ENCODE data around the gene THOC6.
A peak's percentile ranks its signal among the peaks of the same experiment; 100 is the strongest.

Gene THOC6

DNA sequence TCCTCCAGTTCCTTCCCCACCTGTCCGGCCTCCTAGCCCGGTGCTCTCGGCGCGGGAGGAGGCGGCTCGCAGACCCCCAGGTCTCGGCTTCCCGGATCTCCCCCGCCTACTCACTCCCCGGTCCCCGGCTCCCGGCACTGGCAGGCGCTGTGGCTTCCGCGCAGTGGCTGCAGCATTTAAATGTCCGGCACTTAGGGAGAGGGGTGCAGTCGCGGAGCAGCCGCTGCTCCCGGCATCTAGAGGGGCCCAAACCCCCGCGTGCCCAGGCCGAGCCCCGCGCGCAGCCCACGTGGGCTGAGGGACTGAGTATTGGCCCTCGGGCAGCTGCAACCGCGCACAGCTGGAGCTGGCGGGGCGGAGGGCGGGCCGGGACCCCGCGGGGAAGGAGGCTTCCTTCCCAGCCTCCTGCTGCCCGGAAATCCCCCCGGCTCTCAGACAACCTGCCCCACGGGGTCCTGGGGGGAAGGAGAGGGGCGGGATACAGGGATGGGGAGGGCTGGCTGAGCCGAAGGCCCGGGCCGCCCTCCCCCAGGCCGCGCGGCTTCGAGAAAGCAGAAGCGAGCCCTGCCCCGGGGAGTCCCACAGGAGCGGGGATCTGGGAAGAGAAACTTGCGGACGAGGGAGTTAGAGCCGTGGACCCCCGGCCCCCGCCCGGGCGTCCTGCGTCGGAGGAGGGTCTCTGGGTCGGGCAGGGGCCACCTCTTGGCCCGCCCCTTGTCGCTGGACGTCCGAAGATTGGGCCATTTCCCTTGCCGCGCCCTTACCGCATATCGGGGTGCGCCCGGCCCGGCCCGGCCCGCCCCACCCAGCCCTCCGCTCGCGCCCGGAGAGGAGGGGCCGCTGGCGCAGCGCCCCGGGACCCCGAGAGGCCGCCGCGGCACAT lies 22.2 kb downstream of the THOC6 start, which contains the start of gene MMP25:
Gene MMP25 (plus strand): TSS at position 804 of the 883 bp plus-strand sequence. CDS start 357 bp downstream, outside the sequence.
- peak within 1 kb of the TSS; percentile 90 for H3K4me3 ChIP-seq (ENCODE audit: low read length)
- H3K9me3 ChIP-seq (ENCODE audit: control insufficient read depth, insufficient read depth, low read length): no peaks in the 10 kb centered on the region
- no peak for TF ChIP-seq EZH2phosphoT487 (IDR thresholded peaks at IDR 0.05; ENCODE audit: borderline replicate concordance, low read length)
- TF ChIP-seq, protein P1, sequence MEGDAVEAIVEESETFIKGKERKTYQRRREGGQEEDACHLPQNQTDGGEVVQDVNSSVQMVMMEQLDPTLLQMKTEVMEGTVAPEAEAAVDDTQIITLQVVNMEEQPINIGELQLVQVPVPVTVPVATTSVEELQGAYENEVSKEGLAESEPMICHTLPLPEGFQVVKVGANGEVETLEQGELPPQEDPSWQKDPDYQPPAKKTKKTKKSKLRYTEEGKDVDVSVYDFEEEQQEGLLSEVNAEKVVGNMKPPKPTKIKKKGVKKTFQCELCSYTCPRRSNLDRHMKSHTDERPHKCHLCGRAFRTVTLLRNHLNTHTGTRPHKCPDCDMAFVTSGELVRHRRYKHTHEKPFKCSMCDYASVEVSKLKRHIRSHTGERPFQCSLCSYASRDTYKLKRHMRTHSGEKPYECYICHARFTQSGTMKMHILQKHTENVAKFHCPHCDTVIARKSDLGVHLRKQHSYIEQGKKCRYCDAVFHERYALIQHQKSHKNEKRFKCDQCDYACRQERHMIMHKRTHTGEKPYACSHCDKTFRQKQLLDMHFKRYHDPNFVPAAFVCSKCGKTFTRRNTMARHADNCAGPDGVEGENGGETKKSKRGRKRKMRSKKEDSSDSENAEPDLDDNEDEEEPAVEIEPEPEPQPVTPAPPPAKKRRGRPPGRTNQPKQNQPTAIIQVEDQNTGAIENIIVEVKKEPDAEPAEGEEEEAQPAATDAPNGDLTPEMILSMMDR (IDR thresholded peaks at IDR 0.05; ENCODE audit: low read depth, low read length, poor library complexity, severe bottlenecking): no peak
- H3K4me1 ChIP-seq (ENCODE audit: control insufficient read depth, low read length): peaks cover 34% of the 10 kb centered on the region
- no peaks in the 10 kb centered on the region for H3K9me2 ChIP-seq (replicated peaks; ENCODE audit: control insufficient read depth, low read length)
- H4K20me1 ChIP-seq (ENCODE audit: control insufficient read depth, insufficient read depth, low read depth, low read length): no peaks in the 10 kb centered on the region
- H3F3A ChIP-seq (ENCODE audit: control insufficient read depth, insufficient read depth): peaks cover 12% of the 10 kb centered on the region; the same call in 1 of the 2 replicates
- H3K4me2 ChIP-seq (ENCODE audit: low read length): peak within 1 kb of the TSS; percentile 100
- no peaks in the 10 kb centered on the region for H3K36me3 ChIP-seq (ENCODE audit: control insufficient read depth, low read length)
- H3K27me3 ChIP-seq (ENCODE audit: control insufficient read depth, low read length): peaks cover 22% of the 10 kb centered on the region
- H3K27ac ChIP-seq (ENCODE audit: low read depth, low read length): 0 out of 2 replicates have a peak within 1 kb of the TSS, but pooled peaks have one; percentile 28
- no peaks in the 10 kb centered on the region for H3K79me2 ChIP-seq (ENCODE audit: control insufficient read depth, low read length)

DNA sequence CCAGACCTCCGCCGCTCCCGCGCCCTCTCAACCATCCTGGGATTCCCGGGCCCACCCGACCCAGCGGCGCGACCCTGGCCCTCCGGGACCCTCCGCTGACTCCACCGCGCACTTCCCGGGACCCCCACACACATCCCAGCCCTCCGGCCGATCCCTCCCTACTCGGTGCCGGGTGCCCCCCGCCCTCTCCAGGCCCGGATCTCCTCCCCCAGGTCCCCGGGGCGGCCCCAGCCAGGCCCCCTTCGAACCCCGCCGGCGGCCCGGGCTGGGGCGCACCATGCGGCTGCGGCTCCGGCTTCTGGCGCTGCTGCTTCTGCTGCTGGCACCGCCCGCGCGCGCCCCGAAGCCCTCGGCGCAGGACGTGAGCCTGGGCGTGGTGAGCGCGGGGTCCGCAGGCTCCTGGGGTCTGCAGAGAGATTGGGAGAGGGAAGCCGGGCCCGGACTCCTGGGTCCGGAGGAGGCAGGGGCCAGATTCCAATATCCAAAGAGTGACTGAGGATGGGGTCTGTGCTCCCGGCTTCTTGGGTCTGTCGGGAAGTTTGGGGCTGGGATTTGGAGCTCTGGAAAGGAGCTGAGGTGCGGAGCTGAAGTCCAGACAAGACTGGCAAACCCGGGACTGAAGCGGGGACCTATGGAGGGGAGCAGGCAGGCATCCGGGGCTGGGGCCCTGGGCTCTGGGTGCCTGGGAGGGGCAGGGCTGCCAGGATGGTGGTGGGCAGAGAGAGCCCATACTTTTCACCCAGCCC lies 23.0 kb downstream of the THOC6 start:
- no peaks in the 10 kb centered on the region for H4K20me1 ChIP-seq (ENCODE audit: control insufficient read depth, insufficient read depth, low read depth, low read length)
- TF ChIP-seq, protein P1 (IDR thresholded peaks at IDR 0.05; ENCODE audit: low read depth, low read length, poor library complexity, severe bottlenecking): no peak
- TF ChIP-seq EZH2phosphoT487 (IDR thresholded peaks at IDR 0.05; ENCODE audit: borderline replicate concordance, low read length): peak; percentile 80; the same call in 1 of the 2 replicates
- H3K27me3 ChIP-seq (ENCODE audit: control insufficient read depth, low read length): peaks cover 22% of the 10 kb centered on the region
- peaks cover 41% of the 10 kb centered on the region for H3K4me1 ChIP-seq (ENCODE audit: control insufficient read depth, low read length)
- H3K4me3 ChIP-seq (ENCODE audit: low read length): peak overlapping the region; percentile 90
- no peaks in the 10 kb centered on the region for H3K79me2 ChIP-seq (ENCODE audit: control insufficient read depth, low read length)
- H3K9me2 ChIP-seq (replicated peaks; ENCODE audit: control insufficient read depth, low read length): no peaks in the 10 kb centered on the region
- H3K9me3 ChIP-seq (ENCODE audit: control insufficient read depth, insufficient read depth, low read length): no peaks in the 10 kb centered on the region
- peak overlapping the region; percentile 100 for H3K4me2 ChIP-seq (ENCODE audit: low read length)
- no peak overlapping the region for H3K27ac ChIP-seq (ENCODE audit: low read depth, low read length)
- peaks cover 12% of the 10 kb centered on the region; the same call in 1 of the 2 replicates for H3F3A ChIP-seq (ENCODE audit: control insufficient read depth, insufficient read depth)
- H3K36me3 ChIP-seq (ENCODE audit: control insufficient read depth, low read length): no peaks in the 10 kb centered on the region

DNA sequence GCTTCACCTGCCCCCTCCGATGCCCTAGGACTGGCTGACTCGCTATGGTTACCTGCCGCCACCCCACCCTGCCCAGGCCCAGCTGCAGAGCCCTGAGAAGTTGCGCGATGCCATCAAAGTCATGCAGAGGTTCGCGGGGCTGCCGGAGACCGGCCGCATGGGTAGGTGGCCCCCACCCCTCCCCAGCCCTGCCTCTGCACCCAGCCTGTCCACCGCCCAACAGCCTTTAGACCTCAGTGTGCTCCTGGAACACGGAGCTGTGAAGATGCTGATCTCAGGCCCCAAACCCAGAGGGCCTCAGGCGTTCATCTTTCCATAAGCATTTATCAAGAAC lies 23.5 kb downstream of the THOC6 start:
- peaks cover 12% of the 10 kb centered on the region; the same call in 1 of the 2 replicates for H3F3A ChIP-seq (ENCODE audit: control insufficient read depth, insufficient read depth)
- no peaks in the 10 kb centered on the region for H3K79me2 ChIP-seq (ENCODE audit: control insufficient read depth, low read length)
- H3K9me2 ChIP-seq (replicated peaks; ENCODE audit: control insufficient read depth, low read length): no peaks in the 10 kb centered on the region
- no peak overlapping the region for H3K27ac ChIP-seq (ENCODE audit: low read depth, low read length)
- no peaks in the 10 kb centered on the region for H3K9me3 ChIP-seq (ENCODE audit: control insufficient read depth, insufficient read depth, low read length)
- no peak overlapping the region for H3K4me3 ChIP-seq (ENCODE audit: low read length)
- no peaks in the 10 kb centered on the region for H3K36me3 ChIP-seq (ENCODE audit: control insufficient read depth, low read length)
- H3K4me2 ChIP-seq (ENCODE audit: low read length): no peak overlapping the region
- TF ChIP-seq EZH2phosphoT487 (IDR thresholded peaks at IDR 0.05; ENCODE audit: borderline replicate concordance, low read length): no peak
- TF ChIP-seq, protein P1 (IDR thresholded peaks at IDR 0.05; ENCODE audit: low read depth, low read length, poor library complexity, severe bottlenecking): no peak
- H3K4me1 ChIP-seq (ENCODE audit: control insufficient read depth, low read length): peaks cover 41% of the 10 kb centered on the region
- H3K27me3 ChIP-seq (ENCODE audit: control insufficient read depth, low read length): peaks cover 22% of the 10 kb centered on the region
- H4K20me1 ChIP-seq (ENCODE audit: control insufficient read depth, insufficient read depth, low read depth, low read length): no peaks in the 10 kb centered on the region

Measured in DOHH2 (cell line).